Retinal pigment epithelial cell (primary cell): ENCODE results near the gene NUP210L.
"Not testable (repeated sequence)": the region's sequence is repeated elsewhere in the genome, so short reads cannot be mapped to it uniquely, and the experiment has no call there.

Experiments used
- DNase-seq: peaks from one replicate; pipeline ENCODE4 v3.0.0-alpha.2; 2010; ENCODE audit warnings: low read depth
- H3K4me3 ChIP-seq: 2 replicates; pipeline ENCODE4 v1.5.1; 2011; ENCODE audit warnings: mild to moderate bottlenecking, low read length, control low read depth, moderate library complexity
- CTCF ChIP-seq: conservative IDR thresholded peaks from 2 replicates; pipeline ENCODE4 v1.5.1; 2011; ENCODE audit warnings: low read depth, low read length, control low read depth, inconsistent platforms

Gene NUP210L

GRCh38 chr1:154019269-154019668, 135.6 kb downstream of the NUP210L start:
- DNase-seq, result no peak
- no peak overlapping the region for H3K4me3 ChIP-seq
- no peak for TF ChIP-seq CTCF

DNA sequence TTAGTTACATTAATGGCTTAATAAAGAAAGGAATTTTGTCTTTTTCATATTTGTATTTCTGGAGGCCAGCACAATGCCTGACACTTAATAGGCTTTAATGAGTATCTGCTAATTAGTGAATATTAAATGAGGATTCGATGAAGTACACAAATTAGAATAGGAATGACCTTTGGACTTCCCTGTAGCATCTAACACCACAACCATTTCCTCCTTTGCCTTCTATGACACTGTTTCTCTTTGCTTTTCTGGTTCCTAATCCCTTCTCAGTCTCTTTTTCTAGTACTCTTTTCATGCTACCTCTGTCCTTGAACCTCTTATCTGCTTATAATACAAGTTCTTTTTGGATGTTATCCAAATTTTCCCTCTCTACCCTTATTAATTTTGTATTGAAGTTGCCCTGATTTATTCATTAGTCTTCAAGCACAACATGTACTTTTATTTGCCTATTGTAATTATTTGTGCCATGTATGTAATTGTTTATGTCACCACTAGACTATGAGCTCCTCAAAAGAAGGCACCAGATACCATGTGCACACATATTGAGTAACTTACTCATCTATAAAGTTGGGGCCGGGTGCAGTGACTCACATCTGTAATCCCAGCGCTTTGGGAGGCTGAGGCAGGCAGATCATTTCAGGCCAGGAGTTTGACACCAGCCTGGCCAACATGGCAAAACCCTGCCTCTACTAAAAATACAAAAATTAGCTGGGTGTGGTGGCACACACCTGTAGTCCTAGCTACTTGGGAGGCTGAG, 140.5 kb downstream of the NUP210L start:
- DNase-seq, result no peak
- H3K4me3 ChIP-seq, result no peak overlapping the region
- TF ChIP-seq CTCF, result no peak

- DNase-seq, H3K4me3 ChIP-seq: not testable (repeated sequence)
Measured at GRCh38 chr1:154012543-154012942, 142.3 kb downstream of the NUP210L start.

DNA sequence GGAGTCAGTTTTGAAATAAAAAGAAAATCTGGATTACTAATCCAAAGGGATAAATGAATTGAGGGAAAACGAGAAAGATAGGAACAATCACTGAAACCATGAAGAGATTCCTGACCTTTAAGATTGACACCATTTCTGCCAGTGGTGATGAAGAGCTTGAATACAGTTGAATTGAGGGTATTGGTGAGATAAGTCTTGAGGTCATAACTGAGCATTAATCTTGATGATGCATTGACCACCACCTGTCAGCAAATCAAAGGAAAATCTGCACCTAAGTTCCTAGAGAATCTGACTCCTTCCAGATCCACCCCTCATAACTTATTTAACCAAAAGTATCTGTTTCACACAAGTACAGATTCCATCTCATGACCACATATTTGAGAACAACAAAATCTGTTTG, 142.7 kb downstream of the NUP210L start:
- H3K4me3 ChIP-seq, result no peak overlapping the region
- DNase-seq, result no peak
- TF ChIP-seq CTCF, result no peak

GRCh38 chr1:154006136-154006535, 148.7 kb downstream of the NUP210L start:
- DNase-seq, result no peak
- TF ChIP-seq CTCF, result no peak
- H3K4me3 ChIP-seq, result no peak overlapping the region

DNA sequence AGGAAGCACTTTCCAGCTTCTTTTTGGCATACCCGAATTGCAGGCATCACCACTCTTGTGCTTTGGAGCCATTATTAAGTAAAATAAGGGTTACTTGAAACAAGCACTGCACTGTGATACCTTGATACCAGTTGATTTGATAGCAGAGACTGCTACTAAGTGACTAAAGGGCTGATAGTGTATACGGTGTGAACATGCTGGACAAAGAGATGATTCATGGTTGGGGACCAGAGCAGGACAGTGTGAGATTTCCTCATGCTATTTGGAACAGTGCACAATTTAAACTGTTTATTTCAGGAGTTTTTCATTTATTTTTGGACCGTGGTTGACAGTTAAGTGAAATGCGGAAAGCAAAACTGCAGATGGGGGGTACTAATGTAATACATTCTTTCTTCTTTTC, 154.5 kb downstream of the NUP210L start:
- H3K4me3 ChIP-seq, result no peak overlapping the region
- DNase-seq, result no peak
- no peak for TF ChIP-seq CTCF

GRCh38 chr1:153996882-153997281, 158.0 kb downstream of the NUP210L start:
- DNase-seq, H3K4me3 ChIP-seq: not testable (repeated sequence)

GRCh38 chr1:153995640-153996039, 159.2 kb downstream of the NUP210L start:
- no peak overlapping the region for H3K4me3 ChIP-seq
- no peak for TF ChIP-seq CTCF
- no peak for DNase-seq
